Endothelial cell of umbilical vein (primary cell): ENCODE measurements around the gene DENND1A. TPM values are rescaled to one million over a fixed set of nuclear protein-coding genes. Genes with fewer than 3 reads are reported as not detected.

Experiments used
- BruUV-seq: library from RNA; stranded (reverse); fragments of 400-500 nt; replicated peaks from 2 replicates; lab custom pipeline; 2021; lab: Mats Ljungman, UMichigan
- CTCF ChIA-PET: fragments of 300-600, 350-600 bp; sonication (Branson Sonifier 250); formaldehyde crosslinking; loops from one replicate; lab custom pipeline; 2021; ENCODE audit warnings: antibody characterized with exemption, inconsistent platforms; lab: Charles Lee
- POLR2A ChIA-PET: fragments of 300-600, 350-600 bp; sonication (Branson Sonifier 250); formaldehyde crosslinking; loops from one replicate; lab custom pipeline; 2021; ENCODE audit warnings: antibody characterized with exemption, inconsistent platforms; lab: Charles Lee
- DNase-seq: peaks from one replicate; pipeline ENCODE4 v3.0.0-alpha.2; 2011; ENCODE audit warnings: low read depth, low spot score
- FAIRE-seq: peaks from 2 replicates; lab custom pipeline; 2011; peaks lifted over from hg19 to GRCh38; lab: Jason Lieb, UNC
- H2AFZ ChIP-seq: 2 replicates; pipeline ENCODE4 v1.6.0; 2012; ENCODE audit warnings: low read depth, low read length, control low read depth, inconsistent platforms
- H3K27ac ChIP-seq: 2 replicates; pipeline ENCODE4 v1.5.1; 2011; ENCODE audit warnings: low read depth, mild to moderate bottlenecking, control low read depth, low read length, moderate library complexity; ENCODE audit not compliant: insufficient read depth
- H3K27me3 ChIP-seq, 2 experiments: 2 replicates each; pipeline versions ENCODE4 v1.6.0 to v1.6.1; 2011; ENCODE audit warnings: low read length in 2 of 2, mixed read lengths in 1 of 2; ENCODE audit not compliant: control insufficient read depth in 2 of 2, insufficient read depth in 2 of 2
- H3K36me3 ChIP-seq, 2 experiments: 2 replicates in 1 of 2; 3 replicates in 1 of 2; pipeline ENCODE4 v1.5.1; 2011; ENCODE audit warnings: low read length in 2 of 2, mild to moderate bottlenecking in 1 of 2, moderate library complexity in 1 of 2; ENCODE audit not compliant: control insufficient read depth in 2 of 2, insufficient read depth in 2 of 2; ENCODE audit errors: extremely low read depth in 1 of 2
- H3K4me1 ChIP-seq: 3 replicates; pipeline ENCODE4 v1.5.1; 2011; ENCODE audit warnings: mild to moderate bottlenecking, low read length; ENCODE audit not compliant: control insufficient read depth, insufficient read depth; ENCODE audit errors: extremely low read depth
- H3K4me2 ChIP-seq: 2 replicates; pipeline ENCODE4 v1.6.1; 2011; ENCODE audit warnings: low read length, control low read depth, mixed read lengths; ENCODE audit not compliant: insufficient read depth
- H3K4me3 ChIP-seq, 3 experiments: fragments of 200-600 bp in 1 of 3; sonication (generic), shearing (Covaris generic) in 1 of 3; replicated peaks in 1 of 3; 2 replicates each; pipeline ENCODE4 v1.5.1; 2011 to 2016; ENCODE audit warnings: control low read depth in 3 of 3, low read length in 3 of 3, mild to moderate bottlenecking in 2 of 3, inconsistent platforms in 1 of 3, low read depth in 1 of 3, moderate library complexity in 1 of 3; ENCODE audit not compliant: insufficient read depth in 1 of 3
- H3K79me2 ChIP-seq: 2 replicates; pipeline ENCODE4 v1.6.0; 2012; ENCODE audit warnings: low read length, inconsistent platforms; ENCODE audit not compliant: control insufficient read depth, insufficient read depth
- H3K9ac ChIP-seq: replicated peaks from 2 replicates; pipeline ENCODE3; 2011; ENCODE audit warnings: low read length, control low read depth; ENCODE audit not compliant: insufficient read depth; ENCODE audit errors: extremely low read depth
- H3K9me1 ChIP-seq: replicated peaks from 3 replicates; pipeline ENCODE4 v1.6.0; 2011; ENCODE audit warnings: mild to moderate bottlenecking, low read length; ENCODE audit not compliant: control insufficient read depth, insufficient read depth; ENCODE audit errors: extremely low read depth
- H3K9me3 ChIP-seq: replicated peaks from 2 replicates; pipeline ENCODE4 v1.5.1; 2012; ENCODE audit warnings: low read length, inconsistent platforms; ENCODE audit not compliant: control insufficient read depth, insufficient read depth
- H4K20me1 ChIP-seq: replicated peaks from 2 replicates; pipeline ENCODE3; 2011; ENCODE audit warnings: mild to moderate bottlenecking, low read length; ENCODE audit not compliant: control insufficient read depth, insufficient read depth; ENCODE audit errors: extremely low read depth
- FOS ChIP-seq: IDR thresholded peaks from 2 replicates; pipeline ENCODE4 v1.6.1; 2011; ENCODE audit warnings: mild to moderate bottlenecking, low read length, moderate library complexity, borderline replicate concordance; ENCODE audit not compliant: insufficient read depth
- GATA2 ChIP-seq: IDR thresholded peaks from 2 replicates; pipeline ENCODE4 v1.7.0; 2011; ENCODE audit warnings: low read depth, mild to moderate bottlenecking, moderate library complexity, mixed read lengths, low read length; ENCODE audit not compliant: insufficient read length, insufficient read depth
- JUN ChIP-seq: IDR thresholded peaks from 2 replicates; pipeline ENCODE4 v1.6.1; 2011; ENCODE audit warnings: borderline replicate concordance, low read depth; ENCODE audit not compliant: insufficient read length, insufficient read depth
- MAX ChIP-seq: IDR thresholded peaks from 2 replicates; pipeline ENCODE4 v1.6.1; 2011; ENCODE audit not compliant: insufficient read depth, insufficient read length
- MYC ChIP-seq: IDR thresholded peaks from one replicate; pipeline ENCODE4 v1.6.1; 2011; ENCODE audit warnings: mild to moderate bottlenecking, low read depth, low read length
- POLR2AphosphoS5 ChIP-seq: IDR thresholded peaks from 2 replicates; pipeline ENCODE4 v1.6.1; 2012; ENCODE audit warnings: low read depth, mild to moderate bottlenecking, control low read depth, low read length, moderate library complexity; ENCODE audit not compliant: insufficient read depth
- dilution Hi-C: fragments of 300-500 bp; cut with MboI; formaldehyde crosslinking; loops from one replicate; pipeline ENCODE4 v1.15.0; 2019; ENCODE audit warnings: low sequenced_read_pairs; ENCODE audit not compliant: extremely low pct_ligation_motif_present
- intact Hi-C: fragments of 100-400 bp; cut with micrococcal nuclease; formaldehyde crosslinking; loops from one replicate; pipeline ENCODE4 v1.10.0; 2022
- polyA plus RNA-seq, 4 experiments: library from polyadenylated mRNA; depleted of rRNA in 3 of 4; stranded (reverse) in 3 of 4; unstranded in 1 of 4; fragments of >200 nt; gene quantifications; 2 replicates each; pipeline versions ENCODE4 v1.2.1 to v1.2.3, GENCODE V29; 2011 to 2012; ENCODE audit warnings: missing spikeins in 1 of 4
- total RNA-seq: library from RNA; stranded (reverse); gene quantifications from 2 replicates; pipeline ENCODE4 v1.2.3, GENCODE V29; 2021
- TF ChIP-seq, protein P1 (sequence below), 2 donors: IDR thresholded peaks; 1 replicate in 1 of 2; 2 replicates in 1 of 2; pipeline ENCODE4 v1.5.1; 2011; ENCODE audit warnings: low read length in 2 of 2, mild to moderate bottlenecking in 2 of 2, moderate library complexity in 2 of 2, control low read depth in 1 of 2, inconsistent platforms in 1 of 2, low read depth in 1 of 2; ENCODE audit not compliant: insufficient read depth in 1 of 2; ENCODE audit errors: extremely low read depth in 1 of 2

Gene DENND1A
- total and polyA plus RNA-seq, 2 donors (not counting 3 experiments of a cell fraction or from before 2014, with no cell fraction given) = 18.5 to 24.5 TPM

DNA sequence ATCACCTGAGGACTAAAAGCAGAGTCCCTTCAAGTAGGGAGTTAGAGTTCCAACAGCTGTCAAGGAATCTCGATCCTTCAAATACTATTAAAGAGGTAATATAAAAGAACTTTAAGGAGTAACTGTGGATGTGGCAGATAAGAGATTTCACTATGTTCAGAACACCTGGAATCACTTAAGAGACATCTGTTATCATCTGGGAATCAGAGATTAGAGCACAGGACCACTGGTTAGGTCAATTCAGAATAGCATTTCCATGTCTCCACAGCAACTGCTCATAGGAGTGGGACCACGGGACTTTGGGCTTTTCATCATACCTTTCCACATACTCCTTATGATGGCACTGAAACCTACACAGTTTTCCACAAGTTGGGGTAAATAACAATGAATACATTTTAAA lies 216.6 kb downstream of the DENND1A start:
- BruUV-seq = no TSS peak
- H3K9ac ChIP-seq = no peak overlapping the region
- no peaks in the 10 kb centered on the region for H3K36me3 ChIP-seq
- FAIRE-seq (no peak), DNase-seq (no peak)
- H3K27me3 ChIP-seq = no peaks in the 10 kb centered on the region
- H2AFZ ChIP-seq = no peak overlapping the region
- intact Hi-C loops = no loop called here
- H3K4me2 ChIP-seq = no peak overlapping the region
- no peak overlapping the region for H3K4me3 ChIP-seq
- TF ChIP-seq FOS (no peak), POLR2AphosphoS5 (no peak), MYC (no peak)
- TF ChIP-seq, protein P1, sequence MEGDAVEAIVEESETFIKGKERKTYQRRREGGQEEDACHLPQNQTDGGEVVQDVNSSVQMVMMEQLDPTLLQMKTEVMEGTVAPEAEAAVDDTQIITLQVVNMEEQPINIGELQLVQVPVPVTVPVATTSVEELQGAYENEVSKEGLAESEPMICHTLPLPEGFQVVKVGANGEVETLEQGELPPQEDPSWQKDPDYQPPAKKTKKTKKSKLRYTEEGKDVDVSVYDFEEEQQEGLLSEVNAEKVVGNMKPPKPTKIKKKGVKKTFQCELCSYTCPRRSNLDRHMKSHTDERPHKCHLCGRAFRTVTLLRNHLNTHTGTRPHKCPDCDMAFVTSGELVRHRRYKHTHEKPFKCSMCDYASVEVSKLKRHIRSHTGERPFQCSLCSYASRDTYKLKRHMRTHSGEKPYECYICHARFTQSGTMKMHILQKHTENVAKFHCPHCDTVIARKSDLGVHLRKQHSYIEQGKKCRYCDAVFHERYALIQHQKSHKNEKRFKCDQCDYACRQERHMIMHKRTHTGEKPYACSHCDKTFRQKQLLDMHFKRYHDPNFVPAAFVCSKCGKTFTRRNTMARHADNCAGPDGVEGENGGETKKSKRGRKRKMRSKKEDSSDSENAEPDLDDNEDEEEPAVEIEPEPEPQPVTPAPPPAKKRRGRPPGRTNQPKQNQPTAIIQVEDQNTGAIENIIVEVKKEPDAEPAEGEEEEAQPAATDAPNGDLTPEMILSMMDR (IDR thresholded peaks at IDR 0.05; ENCODE audit: extremely low read depth in 1 of 2, insufficient read depth in 1 of 2, low read depth in 1 of 2, low read length in 2 of 2) = no peak
- ChIA-PET POLR2A (no interaction called here), CTCF (interaction anchor here (1.2 kb wide), 2 partner anchors 11 to 327 kb away, joined by 3 read pairs; no protein-coding TSS in a partner anchor)
- H3K79me2 ChIP-seq = no peaks in the 10 kb centered on the region
- H3K9me3 ChIP-seq = no peaks in the 10 kb centered on the region
- dilution Hi-C loops = no loop called here
- H3K4me1 ChIP-seq = no peaks in the 10 kb centered on the region
- no peak overlapping the region for H3K27ac ChIP-seq
- H4K20me1 ChIP-seq = no peaks in the 10 kb centered on the region
- no peaks in the 10 kb centered on the region for H3K9me1 ChIP-seq

- Histone ChIP-seq H3K79me2 (no peaks in the 10 kb centered on the region), H3K4me3 (no peak overlapping the region), H3K9ac (no peak overlapping the region), H3K9me1 (no peaks in the 10 kb centered on the region), H3K36me3 (no peaks in the 10 kb centered on the region), H3K27me3 (no peaks in the 10 kb centered on the region), H4K20me1 (no peaks in the 10 kb centered on the region), H3K4me1 (no peaks in the 10 kb centered on the region), H3K27ac (no peak overlapping the region), H2AFZ (no peak overlapping the region), H3K9me3 (no peaks in the 10 kb centered on the region), H3K4me2 (no peak overlapping the region)
- dilution Hi-C loops = no loop called here
- intact Hi-C loops = no loop called here
- DNase-seq (no peak), FAIRE-seq (no peak)
- ChIA-PET CTCF (interaction anchor here (1.2 kb wide), 2 partner anchors 12 to 328 kb away, joined by 3 read pairs; no protein-coding TSS in a partner anchor), POLR2A (no interaction called here)
- TF ChIP-seq GATA2 (no peak), FOS (no peak), JUN (no peak), MYC (no peak), POLR2AphosphoS5 (no peak), MAX (no peak)
- BruUV-seq = no TSS peak
These were observed 217.5 kb downstream of the DENND1A start for GRCh38 chr9:123712399-123712798.
